ENCODE data around the gene MB21D2.
"Not testable (repeated sequence)": the region's sequence is repeated elsewhere in the genome, so short reads cannot be mapped to it uniquely, and the experiment has no call there.

Gene MB21D2

GRCh38 chr3:192917404-192918274, at the start of gene MB21D2:
TSS of gene MB21D2 (minus strand) at chr3:192917856. CDS start at chr3:192917840, 16 bp downstream.
- H3K4me3 ChIP-seq (ENCODE audit: low read depth, low read length) = peak within 1 kb of the TSS; percentile 96
- peak; percentile 70 for DNase-seq (ENCODE audit: low read depth)

DNA sequence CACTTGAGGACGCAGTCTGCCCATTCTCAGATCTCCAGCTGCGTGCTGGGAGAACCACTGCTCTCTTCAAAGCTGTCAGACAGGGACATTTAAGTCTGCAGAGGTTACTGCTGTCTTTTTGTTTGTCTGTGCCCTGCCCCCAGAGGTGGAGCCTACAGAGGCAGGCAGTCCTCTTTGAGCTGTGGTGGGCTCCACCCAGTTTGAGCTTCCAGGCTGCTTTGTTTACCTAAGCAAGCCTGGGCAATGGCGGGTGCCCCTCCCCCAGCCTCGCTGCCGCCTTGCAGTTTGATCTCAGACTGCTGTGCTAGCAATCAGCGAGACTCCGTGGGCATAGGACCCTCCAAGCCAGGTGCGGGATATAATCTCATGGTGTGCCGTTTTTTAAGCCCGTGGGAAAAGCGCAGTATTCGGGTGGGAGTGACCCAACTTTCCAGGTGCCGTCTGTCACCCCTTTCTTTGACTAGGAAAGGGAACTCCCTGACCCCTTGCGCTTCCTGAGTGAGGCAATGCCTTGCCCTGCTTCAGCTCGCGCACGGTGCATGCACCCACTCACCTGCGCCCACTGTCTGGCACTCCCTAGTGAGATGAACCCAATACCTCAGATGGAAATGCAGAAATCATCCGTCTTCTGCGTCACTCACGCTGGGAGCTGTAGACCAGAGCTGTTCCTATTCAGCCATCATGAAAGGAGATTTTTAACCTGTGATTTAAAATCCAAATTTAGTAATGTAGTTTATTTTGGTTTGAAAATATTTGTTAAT, 47.5 kb upstream of the MB21D2 start:
- not testable (repeated sequence) for DNase-seq (ENCODE audit: low read depth); H3K4me3 ChIP-seq (ENCODE audit: low read depth, low read length)

GRCh38 chr3:192959773-192960172, 42.1 kb upstream of the MB21D2 start:
- no peak for DNase-seq (ENCODE audit: low read depth)
- H3K4me3 ChIP-seq (ENCODE audit: low read depth, low read length) = no peak overlapping the region

- no peak for DNase-seq (ENCODE audit: low read depth)
- H3K4me3 ChIP-seq (ENCODE audit: low read depth, low read length) = no peak overlapping the region
Measured at GRCh38 chr3:192958219-192958872, 40.7 kb upstream of the MB21D2 start.

- peak; percentile 95 for DNase-seq (ENCODE audit: low read depth)
- H3K4me3 ChIP-seq (ENCODE audit: low read depth, low read length) = peak overlapping the region; percentile 25
Measured at GRCh38 chr3:192957441-192958021, 39.9 kb upstream of the MB21D2 start.

DNA sequence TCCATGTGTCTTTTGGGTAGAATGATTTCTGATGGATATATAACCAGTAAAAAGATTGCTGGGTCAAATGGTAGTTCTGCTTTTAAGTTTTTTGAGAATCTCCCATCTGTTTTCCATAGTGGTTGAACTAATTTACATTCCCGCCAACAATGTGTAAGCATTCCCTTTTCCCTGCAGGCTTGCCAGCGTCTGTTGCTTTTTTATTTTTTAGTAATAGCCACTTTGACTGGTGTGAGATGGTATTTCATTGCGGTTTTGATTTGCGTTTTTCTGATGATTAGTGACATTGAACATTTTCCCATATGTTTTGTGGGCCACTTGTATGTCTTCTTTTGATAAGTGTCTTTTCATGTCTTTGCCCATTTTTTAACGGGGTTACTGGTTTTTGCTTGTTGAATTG, 36.3 kb upstream of the MB21D2 start:
- DNase-seq (ENCODE audit: low read depth) = no peak
- no peak overlapping the region for H3K4me3 ChIP-seq (ENCODE audit: low read depth, low read length)

- DNase-seq (ENCODE audit: low read depth) = no peak
- H3K4me3 ChIP-seq (ENCODE audit: low read depth, low read length) = no peak overlapping the region
Measured at GRCh38 chr3:192947421-192947820, 29.8 kb upstream of the MB21D2 start.

DNA sequence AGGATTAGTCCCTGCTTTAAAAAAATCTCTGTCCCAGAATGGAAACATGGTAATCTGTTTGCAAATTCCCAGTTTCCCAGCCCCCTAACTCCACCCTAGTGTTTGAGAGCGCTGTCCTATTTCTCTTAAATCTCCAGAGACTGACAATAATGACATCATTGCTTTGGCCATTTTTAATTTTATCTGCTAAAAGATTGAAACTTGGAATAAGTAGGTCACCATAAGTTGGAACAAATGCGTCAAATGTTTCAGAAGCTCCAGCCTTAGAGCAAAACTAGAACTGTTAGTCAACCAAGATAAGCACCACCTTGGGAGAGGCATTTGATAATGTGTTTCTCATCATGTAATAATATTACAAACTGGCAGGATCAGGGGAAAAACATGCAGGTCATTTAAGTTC, 25.7 kb upstream of the MB21D2 start:
- H3K4me3 ChIP-seq (ENCODE audit: low read depth, low read length) = no peak overlapping the region
- no peak for DNase-seq (ENCODE audit: low read depth)

GRCh38 chr3:192942625-192943024, 25.0 kb upstream of the MB21D2 start:
- DNase-seq (ENCODE audit: low read depth) = no peak
- H3K4me3 ChIP-seq (ENCODE audit: low read depth, low read length) = no peak overlapping the region

GRCh38 chr3:192940129-192940528, 22.5 kb upstream of the MB21D2 start:
- H3K4me3 ChIP-seq (ENCODE audit: low read depth, low read length) = no peak overlapping the region
- no peak for DNase-seq (ENCODE audit: low read depth)

DNA sequence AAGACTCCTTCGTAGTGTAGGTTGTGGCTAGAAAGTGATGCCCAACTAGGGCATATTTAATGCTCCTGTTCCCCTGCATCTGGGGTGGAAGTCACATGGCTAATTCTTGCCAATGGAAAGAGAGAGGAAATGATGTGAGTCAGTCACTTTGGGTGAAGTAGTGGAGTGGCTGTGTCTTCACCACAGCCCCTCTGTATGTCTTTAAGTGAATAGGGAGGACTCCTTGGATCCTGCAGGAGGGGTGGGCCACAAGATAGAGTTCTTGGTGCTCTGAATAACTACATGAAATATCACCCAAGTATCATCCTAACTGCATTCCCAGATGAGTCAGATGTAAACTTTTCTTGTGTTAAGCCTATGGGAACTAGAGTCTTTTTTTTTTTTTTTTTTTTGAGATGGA, 17.8 kb upstream of the MB21D2 start:
- H3K4me3 ChIP-seq (ENCODE audit: low read depth, low read length) = no peak overlapping the region
- DNase-seq (ENCODE audit: low read depth) = no peak

- no peak overlapping the region for H3K4me3 ChIP-seq (ENCODE audit: low read depth, low read length)
- DNase-seq (ENCODE audit: low read depth) = no peak
Measured at GRCh38 chr3:192933779-192934460, 16.3 kb upstream of the MB21D2 start.

DNA sequence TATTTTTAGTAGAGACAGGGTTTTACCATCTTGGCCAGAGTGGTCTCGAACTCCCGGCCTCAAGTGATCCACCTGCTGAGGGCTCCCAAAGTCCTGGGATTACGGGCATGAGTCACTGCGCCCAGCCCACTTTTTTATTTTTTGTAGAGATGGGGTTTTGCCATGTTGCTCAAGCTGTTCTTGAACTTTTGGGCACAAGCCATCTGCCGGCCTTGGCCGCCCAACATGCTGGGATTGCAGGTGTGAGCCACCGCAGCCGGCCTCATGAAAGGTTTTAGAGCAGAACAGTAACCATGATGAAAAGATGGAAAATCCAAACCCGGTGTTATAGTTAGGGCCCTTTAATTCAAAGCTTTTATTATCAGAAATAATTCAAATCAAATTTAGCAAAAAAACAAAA, 15.6 kb upstream of the MB21D2 start:
- DNase-seq (ENCODE audit: low read depth) = no peak
- no peak overlapping the region for H3K4me3 ChIP-seq (ENCODE audit: low read depth, low read length)

GRCh38 chr3:192931825-192932224, 14.2 kb upstream of the MB21D2 start:
- no peak overlapping the region for H3K4me3 ChIP-seq (ENCODE audit: low read depth, low read length)
- no peak for DNase-seq (ENCODE audit: low read depth)

- no peak overlapping the region for H3K4me3 ChIP-seq (ENCODE audit: low read depth, low read length)
- no peak for DNase-seq (ENCODE audit: low read depth)
Measured at GRCh38 chr3:192930577-192930976, 12.9 kb upstream of the MB21D2 start.

DNA sequence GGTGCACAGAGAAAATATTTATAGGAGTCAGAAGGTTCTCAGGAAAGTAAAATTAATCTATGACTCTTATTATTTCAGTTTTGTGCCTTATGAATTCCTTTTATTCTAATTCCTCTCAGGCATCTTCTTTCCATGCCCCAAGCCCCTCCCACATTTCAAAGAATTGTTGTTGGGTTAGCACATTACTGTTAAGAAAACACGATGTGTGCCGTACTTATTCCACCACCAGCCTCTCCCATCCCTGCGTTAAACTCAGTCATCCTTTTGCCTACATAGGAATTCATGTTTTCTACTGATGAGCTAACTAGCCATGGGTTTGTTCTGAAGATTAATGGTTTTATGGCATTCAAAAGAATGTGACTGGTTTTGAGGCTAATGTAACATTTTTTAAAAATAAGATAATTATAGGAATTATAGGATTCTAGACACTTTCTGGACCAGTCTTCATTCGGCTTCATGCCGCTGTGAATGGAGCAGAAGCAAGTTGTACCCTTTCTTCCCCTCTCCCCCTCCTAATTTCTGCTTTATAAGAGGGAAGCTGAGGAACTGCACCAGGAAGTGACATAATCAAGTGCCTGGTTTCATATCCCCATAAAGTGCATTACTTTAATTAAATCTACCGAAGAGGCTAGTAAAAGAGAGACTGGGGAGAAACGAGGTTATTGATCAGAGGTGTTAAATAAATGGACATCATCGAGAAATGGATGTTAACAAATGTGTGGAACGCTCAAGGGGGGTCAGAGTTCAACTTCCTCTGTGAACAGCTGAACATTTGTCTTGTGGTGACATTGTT, 12.3 kb upstream of the MB21D2 start:
- no peak for DNase-seq (ENCODE audit: low read depth)
- no peak overlapping the region for H3K4me3 ChIP-seq (ENCODE audit: low read depth, low read length)

- no peak overlapping the region for H3K4me3 ChIP-seq (ENCODE audit: low read depth, low read length)
- DNase-seq (ENCODE audit: low read depth) = no peak
Measured at GRCh38 chr3:192929146-192929545, 11.5 kb upstream of the MB21D2 start.

DNA sequence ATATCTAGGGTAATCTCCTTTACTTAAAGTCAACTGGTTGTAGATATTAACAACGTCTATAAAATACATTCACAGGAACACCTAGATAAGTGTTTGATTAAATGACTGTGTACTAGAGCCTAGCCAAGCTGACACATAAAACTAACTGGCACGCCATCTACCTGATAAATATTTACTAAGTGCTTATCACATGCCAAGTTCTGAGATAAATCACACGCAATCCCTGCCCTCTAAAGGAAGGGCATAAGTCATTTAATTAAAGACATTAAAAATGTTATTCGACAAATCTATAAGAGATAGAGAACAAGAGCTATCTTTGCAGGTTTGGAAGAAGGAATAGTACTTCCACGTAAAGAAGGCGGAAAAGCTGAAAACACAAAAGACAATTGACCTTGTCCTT, 11.1 kb upstream of the MB21D2 start:
- no peak for DNase-seq (ENCODE audit: low read depth)

GRCh38 chr3:192928016-192928415, 10.4 kb upstream of the MB21D2 start:
- DNase-seq (ENCODE audit: low read depth) = no peak

More for the DNA sequence above, 11.1 kb upstream of the MB21D2 start:
- no peak overlapping the region for H3K4me3 ChIP-seq (ENCODE audit: low read depth, low read length)

More at GRCh38 chr3:192928016-192928415, 10.4 kb upstream of the MB21D2 start:
- no peak overlapping the region for H3K4me3 ChIP-seq (ENCODE audit: low read depth, low read length)
